EL (cell line): ENCODE data around the gene AMOTL1.
"Not testable (repeated sequence)": the region's sequence is repeated elsewhere in the genome, so short reads cannot be mapped to it uniquely, and the experiment has no call there.

Experiments
- DNase-seq: peaks from one replicate; pipeline ENCODE4 v3.0.0-alpha.2; 2016

The AMOTL1 gene

DNA sequence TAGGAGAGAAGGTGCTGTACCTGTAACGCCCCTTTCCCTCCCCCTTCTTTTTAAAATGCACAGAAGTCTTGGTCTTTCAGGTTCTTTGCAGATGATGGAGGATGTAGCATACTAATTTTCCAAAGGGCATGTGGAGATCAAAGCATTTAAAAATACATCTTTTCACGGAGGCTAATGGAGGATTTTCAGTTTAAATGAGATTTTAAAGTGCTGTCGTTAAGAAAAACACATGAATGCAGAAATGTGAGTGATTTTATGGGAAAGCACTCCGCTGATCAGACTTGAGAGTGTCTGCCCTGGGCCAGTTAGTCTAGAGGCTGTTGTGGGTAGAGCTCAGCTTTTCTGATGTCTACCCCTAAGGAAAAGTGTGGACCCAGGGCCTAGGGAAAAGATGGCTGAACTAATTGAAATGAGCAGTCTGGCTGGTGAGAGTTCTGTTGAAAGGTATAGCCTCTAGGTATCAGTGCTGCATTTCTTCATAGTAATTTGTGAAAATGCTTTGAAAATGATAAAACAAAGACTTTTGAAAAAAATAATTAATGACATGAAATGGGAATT lies 2.5 kb downstream of the AMOTL1 start:
- no peak for DNase-seq

DNA sequence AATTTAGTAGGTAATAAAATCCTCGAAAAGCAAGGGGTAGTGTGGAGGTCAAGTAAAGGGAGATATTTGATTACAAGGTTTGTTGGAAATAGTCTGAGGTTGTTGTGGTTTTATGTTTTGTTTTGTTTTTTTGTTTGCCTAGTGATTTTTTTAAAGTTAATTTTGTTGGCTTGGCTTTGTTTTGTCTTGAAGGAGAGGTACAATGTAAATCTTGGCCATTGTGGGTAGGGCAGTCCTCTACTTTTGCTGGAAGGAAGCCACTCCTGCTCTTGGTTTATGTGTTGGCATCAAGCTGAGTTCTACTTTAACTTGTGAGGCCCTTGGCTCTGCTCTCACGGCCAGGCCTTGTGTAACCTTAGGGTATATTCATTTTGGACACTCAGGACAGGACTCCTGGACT lies 3.2 kb downstream of the AMOTL1 start:
- no peak for DNase-seq

DNA sequence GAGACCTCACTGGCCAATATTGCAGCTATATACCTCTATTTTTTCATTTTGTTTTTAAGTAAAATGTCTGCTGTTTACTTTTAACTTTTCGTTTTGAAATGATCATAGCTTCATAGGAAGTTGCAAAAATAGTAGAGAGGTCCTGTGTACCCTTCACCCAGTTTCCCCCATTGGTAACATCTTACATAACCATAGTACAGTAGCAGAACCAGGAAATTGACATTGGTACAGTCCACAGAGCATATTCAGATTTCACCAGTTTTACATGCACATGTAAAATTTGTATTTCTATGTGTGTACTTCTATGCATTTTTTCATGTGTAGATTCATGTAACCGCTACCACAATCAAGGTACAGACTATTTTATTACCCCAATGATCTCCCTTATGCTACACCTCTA lies 3.8 kb downstream of the AMOTL1 start:
- no peak for DNase-seq

DNA sequence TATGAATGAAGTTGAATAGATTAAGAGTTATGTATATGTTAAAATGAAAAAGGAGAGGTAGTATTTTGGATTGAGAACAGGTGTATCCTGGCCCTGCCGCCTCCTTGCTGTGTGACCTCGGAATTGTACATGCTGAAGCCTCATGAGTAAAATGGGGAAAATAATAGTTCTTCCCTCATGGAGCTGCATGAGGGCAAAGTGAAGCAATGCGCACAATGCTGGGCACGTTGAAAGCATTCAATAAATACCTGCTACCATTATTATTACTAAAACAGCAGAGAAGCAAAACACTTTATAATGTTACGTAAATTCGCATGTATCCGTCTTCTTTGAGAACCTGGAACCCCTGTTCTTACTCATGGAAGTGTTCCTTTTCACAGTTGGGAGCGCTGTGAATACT lies 5.7 kb downstream of the AMOTL1 start:
- DNase-seq, result no peak

DNA sequence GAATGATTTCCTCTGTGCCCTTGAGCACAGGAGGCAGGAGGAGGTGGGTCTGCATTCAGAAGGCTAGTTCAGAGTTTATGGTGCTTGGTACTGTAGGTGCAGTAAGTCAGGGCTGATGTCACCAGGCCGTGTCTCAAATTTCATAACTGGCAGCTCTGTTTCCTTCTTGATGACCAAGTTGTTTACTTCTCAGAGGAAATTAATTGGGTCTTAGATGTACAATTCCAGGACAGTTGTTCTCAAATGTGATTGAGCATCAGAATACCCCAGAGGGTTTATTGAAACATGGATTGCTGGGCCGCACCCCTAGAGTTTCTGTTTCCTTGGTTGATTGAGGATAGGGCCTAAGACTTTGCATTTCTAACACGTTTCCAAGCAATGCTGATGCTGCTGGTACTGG lies 6.2 kb downstream of the AMOTL1 start:
- no peak for DNase-seq

DNA sequence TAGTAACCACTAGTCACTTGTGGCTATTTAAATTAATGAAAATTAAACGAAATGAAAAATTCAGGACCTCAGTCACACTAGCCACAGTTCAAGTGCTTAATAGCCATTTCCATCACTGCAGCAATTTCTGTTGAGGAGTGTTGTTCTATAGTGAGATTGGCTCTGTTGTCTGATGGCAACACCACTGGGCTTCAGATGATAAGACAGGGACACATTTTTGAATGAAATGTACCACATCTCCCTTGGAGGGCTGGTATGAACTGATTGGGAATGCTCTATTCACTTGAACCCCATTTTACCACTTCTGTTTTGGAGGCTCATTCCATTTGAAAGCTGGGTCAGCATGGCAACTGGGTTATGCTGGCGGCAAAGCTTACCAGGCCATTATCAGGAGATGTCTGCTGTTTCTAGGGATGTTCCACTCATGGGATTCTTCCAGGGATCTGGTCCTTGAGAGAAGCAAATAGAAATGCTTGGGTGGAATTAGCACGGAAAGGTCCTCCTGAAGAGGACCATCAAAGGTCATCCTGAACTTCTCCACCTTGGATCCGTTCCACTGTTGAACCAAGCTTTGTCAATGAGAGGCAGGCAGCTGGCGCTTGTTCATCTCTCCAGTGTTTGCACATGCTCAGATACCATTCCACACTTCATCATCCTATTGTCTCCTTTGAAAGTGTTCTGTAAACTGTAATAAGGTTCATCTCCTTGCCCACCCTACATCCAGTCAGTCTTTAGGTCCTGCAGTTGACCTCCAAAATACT lies 7.6 kb downstream of the AMOTL1 start:
- DNase-seq, result no peak

DNA sequence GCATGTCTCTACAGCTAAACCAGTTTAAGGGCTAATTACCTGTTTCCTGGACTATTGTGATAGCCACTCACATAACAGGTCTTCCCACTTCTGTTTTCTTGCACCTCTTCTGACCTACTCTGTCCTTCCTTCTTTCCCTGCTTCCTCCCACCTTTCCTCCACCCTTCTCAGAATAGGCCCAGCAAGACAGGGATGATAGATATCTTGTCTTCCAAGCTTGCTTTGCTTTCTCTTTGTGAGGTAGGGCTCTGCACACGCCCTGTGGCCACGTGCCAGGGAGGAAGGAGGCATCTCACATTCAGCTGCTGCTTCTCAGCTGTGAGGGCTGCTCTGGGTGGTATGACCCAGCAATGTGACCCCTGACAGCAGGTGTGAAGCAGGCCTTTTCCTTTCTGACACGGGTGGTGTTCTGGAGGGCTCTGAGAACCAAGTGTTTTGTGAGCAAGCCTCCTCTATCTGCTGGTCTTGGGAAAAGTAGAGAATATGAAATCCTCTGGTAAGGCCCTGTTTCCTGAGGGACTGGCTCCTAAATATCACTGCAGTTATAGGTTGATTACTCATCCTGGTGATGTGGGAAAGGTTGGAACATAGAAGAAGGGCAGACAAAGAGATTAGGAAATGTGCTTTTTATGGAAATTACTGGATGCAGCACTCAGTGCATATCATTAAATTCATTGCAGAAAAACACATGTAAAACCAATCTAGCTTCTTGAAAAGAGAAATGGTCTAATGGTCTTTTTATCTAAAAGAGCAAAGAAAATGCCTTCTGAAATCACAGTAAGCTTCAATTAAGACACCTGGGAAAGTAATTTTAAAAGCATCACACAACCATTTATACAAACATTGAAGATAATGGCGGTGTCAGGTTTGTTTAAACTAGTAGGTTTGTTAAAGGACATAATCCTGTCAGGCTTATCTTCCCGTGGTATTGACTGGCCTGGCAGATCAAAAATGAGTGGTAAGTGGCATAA lies 8.5 kb downstream of the AMOTL1 start:
- peak; percentile 59 for DNase-seq

DNA sequence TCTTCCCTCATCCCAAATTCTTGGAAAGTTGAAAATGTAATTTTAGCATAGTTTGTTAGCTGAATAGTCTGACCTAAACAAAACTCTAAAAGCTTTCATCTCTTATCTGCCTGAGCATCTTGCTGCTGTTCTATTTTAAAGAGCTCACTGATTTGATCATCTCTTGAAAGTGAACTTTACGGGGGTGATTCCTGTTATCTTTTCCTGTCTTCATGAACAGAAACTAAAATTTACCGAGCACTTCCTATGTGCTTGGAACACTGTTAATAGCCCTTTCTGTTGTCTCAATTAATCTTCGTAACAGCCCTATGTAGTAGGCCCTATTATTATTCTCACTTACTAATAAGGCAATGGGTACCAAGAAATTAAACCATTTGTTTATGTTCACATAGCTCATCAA lies 12.3 kb downstream of the AMOTL1 start:
- DNase-seq, result no peak

DNA sequence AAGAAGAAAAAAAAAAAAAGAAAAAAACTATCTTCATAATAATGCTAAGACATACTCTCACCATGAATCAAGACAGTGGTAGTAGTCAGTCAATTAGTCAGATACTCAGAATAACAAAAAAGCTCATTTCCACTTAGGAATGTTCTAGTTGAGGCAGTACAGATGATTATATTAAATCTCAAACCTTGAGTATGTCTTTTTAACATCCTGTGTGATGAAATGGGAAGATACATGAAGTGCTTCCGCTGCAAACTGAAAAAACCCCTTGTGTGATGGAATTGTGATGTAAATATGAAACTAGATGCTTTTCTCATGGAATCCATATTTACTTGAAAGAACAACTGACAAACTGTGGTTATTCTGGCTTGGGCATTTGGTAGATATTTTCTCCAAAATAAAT lies 13.7 kb downstream of the AMOTL1 start:
- peak; percentile 72 for DNase-seq

DNA sequence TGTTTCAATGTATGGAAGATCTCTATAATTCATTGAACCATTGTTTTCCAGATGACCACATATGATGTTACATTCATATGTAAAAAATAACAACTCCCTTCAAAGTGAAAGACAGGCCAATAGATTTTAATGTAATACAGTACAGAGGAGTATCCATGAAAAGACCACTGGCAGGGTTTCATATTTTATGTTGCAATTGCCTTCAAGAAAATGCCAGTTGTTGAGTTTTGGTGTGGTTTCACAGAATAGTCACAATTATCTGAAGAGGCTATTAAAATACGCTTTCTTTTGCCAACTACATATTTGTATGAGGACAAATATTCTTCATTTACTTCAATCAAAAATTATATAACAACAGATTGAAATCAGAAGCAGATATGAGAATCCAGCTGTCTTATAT lies 14.3 kb downstream of the AMOTL1 start:
- no peak for DNase-seq

DNA sequence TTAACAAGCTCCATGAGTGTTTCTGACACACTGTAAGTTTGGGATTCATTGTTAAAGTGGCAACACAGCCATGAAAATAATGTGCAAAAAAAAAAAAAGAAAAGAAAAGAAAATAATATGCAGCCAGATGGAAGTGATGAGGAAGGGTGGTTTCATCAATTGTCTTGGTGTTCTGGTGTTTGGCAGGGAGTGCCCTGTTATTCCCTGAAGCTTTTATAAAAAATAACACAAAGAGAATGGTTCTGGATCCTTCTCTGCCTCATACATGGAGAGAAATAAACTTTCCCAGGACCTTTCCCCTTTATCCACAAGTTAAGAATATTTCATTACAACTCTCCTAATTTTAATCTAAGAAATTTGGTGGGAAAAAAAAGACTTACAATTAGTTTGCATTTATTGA lies 16.7 kb downstream of the AMOTL1 start:
- no peak for DNase-seq

DNA sequence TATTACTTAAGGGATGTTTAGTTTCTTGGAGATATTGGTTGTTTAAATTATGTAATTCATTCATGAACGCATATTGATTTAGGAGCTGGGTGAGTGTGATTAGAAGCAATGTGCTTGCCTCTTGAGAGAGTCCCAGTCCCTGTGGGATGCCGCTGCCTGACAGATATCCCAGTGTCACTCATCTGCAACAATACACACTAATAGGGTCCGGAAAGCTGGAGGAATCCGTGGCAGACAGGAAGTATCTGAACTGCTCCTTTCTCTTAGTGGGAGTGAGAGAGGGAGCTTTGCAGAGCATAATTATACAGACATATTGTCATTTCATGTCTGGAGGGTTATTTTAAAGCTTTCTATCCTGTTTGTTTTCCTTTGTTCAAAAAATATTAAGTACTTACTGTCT lies 17.4 kb downstream of the AMOTL1 start:
- no peak for DNase-seq

DNA sequence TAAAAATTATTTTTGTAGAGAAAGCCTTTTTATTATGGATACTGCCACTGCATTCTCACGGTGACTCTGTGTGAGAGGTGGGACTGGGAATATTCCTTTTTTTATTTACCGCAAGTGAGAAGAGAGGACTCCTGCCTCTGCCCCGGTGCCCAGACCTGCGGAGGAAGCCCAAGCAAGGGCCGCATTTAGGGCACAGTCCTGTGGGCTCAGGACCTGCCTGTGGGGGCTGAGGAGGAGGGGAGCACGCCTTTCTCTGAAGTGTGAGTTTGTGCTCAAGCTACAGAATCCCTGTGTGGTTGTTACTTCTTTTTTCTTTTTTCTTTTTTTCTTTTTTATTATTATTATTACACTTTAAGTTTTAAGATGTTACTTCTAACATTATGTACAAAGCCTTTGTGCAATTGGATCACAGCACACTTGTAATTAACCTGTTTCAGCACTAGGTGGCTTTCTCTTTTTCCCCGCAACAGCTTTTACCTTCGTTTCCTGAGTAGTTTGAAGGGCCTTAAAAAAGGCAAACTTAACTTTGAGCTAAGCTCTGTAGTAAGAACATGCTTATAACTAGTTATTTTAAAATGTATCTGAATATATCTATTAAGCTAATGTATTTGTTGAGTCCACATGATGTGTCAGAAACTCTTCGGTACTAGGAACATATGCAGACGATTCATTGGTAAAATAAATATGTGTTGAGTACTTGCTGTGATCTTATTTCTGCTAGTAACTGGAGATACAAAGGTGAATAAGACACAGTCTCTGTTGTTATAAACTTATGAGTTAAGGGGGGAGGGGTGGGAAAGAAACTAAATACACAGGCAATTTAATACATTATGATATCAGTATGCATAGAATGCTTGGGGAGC lies 18.3 kb downstream of the AMOTL1 start:
- DNase-seq, result peak; percentile 56

DNA sequence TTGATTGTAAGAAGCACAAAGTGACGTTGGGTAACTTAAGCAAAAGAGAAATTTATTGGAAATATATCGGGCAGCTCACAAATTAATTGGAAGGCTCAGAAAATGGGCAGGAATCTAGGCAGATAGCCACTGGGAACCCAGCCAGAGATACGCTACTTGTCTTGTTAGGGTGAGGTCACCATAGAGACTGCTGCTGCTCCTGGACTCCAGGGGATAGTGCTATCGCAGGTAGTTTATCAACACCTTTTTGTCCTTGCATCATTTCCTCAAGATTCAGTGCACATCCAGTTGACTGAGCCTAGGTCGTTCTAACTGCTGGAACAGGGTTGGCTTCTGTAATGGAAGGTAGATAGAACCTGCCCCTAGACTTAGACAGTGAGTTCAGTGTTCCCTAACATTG lies 19.6 kb downstream of the AMOTL1 start:
- no peak for DNase-seq

DNA sequence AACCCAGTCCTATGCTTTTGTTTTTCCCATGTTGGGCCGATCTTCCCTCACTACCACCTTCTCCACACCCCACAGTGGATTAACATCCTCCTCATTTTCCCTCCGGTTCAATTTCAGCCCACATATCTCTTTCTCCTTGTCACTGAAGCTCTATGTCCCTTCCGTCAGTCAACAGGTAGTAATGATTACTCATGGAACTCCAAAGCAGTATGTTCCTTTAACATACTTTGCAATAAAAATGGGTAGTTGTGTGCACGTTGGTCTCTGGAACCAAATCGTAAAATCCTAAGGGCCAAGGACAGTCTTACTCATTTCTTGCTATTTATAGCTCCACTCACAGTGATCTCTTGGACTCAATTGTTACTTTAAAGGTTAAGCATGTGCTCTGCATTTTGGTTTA lies 20.2 kb downstream of the AMOTL1 start:
- peak; percentile 49 for DNase-seq

DNA sequence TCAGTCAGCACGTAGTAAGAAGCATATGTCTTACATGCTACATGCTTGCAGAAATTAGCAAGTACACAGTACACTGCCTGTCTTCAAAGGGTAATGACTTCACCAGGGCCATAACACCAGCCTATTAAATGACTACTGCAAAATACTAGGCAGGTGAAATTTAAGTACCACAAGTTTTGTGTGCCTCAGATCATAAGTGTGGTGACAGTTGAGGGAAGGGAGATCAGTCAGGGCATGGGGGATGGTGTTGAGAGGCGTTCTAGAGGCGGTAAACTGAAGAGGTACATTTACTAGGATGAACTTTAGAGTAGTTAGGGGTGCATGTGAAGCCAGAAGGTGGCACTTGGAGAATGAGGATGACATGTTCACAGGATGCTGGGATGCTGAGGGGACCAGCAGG lies 22.0 kb downstream of the AMOTL1 start:
- DNase-seq, result no peak

DNA sequence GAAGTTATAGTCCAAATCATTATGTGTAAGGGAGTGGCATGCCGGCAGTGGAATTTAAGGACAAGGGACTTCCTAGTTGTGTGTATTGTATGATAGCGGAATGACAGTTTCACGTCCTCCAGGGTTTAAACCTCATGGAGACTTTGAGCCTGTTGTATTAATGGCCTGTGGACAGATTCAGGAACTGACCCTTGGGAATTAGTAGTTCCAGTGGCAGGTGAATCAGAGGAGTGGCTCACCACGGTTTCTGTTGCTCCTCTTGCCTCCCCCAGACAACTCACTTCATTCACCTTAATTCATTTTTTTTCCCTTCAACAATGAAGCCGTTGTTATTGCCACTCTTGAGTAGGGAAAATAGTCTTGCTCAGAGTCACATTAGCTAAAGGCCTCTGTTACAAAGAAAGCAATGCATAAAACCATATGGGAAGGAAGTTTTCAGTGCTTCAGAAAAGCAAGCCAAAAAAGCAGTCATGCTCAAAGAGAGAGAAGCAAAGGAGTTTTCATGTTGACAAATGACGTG lies 22.6 kb downstream of the AMOTL1 start:
- DNase-seq, result no peak

DNA sequence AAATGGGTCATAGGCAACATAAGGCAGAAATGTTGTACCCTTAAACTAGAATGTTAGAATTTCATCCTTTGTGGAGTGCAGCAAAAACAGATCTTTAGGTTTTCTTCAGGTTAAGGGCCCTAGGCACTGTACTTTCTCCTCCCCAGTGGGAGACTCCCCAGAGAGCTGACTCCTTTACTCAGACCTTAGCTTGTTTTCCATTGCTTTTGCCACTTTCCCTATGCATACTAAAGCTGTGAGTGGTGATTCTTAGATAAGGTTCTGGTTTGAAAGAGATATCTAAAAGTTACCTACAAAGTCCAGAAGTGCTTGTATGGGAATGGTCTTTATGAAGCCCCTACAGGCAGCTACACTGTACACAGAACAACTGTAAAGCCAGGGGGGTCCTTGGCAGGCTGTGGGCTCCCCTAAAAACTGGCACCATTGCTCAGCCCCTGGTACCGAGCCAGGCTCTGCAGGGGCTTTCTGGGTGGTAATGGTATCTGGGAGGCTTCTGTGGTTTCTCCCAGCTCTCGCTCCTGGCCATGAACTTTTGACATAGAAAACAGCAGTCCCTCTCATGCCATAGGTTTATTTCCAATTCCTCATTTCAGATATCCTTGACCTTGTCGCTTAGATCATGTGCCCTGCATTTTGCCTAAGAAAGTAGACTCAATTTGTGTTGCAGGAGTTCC lies 23.2 kb downstream of the AMOTL1 start:
- no peak for DNase-seq

DNA sequence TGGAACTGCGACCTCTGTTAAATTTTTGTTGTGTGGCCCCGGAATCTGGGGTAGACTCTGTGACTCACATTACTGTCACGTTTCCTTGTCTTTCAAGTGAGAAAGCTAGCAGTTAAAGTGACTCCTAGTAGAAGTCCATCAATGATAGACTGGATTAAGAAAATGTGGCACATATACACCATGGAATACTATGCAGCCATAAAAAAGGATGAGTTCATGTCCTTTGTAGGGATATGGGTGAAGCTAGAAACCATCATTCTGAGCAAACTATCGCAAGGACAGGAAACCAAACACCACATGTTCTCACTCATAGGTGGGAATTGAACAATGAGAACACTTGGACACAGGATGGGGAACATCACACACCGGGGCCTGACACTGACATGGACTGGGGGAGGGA lies 23.8 kb downstream of the AMOTL1 start:
- DNase-seq, result not testable (repeated sequence)

DNA sequence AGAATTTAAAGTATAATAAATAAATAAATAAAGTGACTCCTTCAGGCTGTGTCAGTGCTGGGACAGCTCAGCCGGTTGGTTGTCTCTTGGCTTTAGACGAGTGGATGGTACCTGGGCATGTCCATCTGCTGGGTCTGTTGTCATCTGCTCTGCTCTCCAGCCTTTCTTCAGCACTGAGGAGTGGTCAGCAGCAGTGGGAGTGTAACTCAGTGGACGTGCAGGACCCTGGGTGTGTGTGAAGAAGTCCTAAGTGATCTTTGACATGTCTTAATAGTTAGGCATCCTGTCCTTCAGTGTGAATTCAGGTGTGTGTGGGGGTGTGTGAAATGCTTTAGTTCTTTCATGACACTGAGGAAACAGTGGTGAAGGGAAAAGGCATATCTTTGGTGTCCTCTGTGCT lies 24.3 kb downstream of the AMOTL1 start:
- no peak for DNase-seq

DNA sequence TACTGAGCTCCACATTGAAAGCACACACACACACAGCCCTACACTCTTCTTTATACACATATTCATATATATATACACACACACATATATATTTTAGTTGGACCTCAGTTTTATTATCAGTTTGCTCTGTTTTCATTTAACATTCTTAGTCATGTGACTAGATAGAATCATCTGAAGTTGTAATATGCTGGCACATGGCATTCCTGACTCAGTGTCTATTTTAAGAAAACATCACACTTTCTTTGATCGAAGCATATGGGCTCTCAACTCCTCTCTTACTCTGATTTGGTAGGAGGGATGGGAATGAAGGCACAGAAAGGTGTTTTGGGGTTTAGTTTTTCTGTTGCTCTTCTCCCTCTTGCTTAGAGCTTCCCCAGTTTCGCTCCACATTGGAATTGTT lies 24.8 kb downstream of the AMOTL1 start:
- DNase-seq, result peak; percentile 46

DNA sequence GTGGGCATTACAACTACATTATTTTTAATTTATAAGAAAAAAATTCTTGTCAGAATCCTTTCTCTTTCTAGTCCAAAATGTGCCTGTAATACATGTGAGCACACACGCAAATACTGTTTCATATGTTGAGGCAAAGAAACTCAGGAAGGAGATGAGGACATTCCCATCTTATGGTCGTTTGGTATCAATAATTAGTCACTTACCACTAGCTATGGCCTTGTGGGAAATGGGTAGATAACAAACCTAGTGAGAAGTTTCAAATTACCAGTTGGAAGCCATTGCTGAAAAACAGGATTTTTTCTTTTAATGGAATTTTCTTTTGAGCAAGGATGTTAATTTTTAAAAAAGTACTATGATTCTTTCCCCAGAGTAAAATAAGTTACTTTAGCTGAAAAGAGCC lies 25.7 kb downstream of the AMOTL1 start:
- peak; percentile 60 for DNase-seq
